Measurements from ENCODE around the gene CEP63. TPM values are rescaled to one million over a fixed set of nuclear protein-coding genes. Genes with fewer than 3 reads are reported as not detected.

The CEP63 gene
- total and polyA plus RNA-seq, 9 of the 15 experiments (the other 6 are each of a cell fraction or from before 2014, with no cell fraction given): 5.1 to 17.8 (median 10.6) TPM

- H3K4me1 ChIP-seq (replicated peaks in 1 of 2; ENCODE audit: control insufficient read depth in 2 of 2, insufficient read depth in 2 of 2, low read length in 2 of 2): peaks cover 4 to 18% of the 10 kb centered on the region in 2 experiments; a peak in 3 of 5 replicates
- no peak overlapping the region for H3K27ac ChIP-seq (ENCODE audit: extremely low read depth, low read depth, low read length)
- CTCF ChIA-PET (ENCODE audit: low intra/inter-chr PET ratio): no interaction called here
- H3K9ac ChIP-seq (ENCODE audit: insufficient read depth in 1 of 2, low read depth in 2 of 2, low read length in 2 of 2): no peak overlapping the region
- intact Hi-C loops (cut with micrococcal nuclease) (no loop called here), in situ Hi-C loops (cut with MboI) (loop anchor here (25.0 kb wide), 1 partner anchor 684 kb away; the partner anchor contains the start of gene SRPRB)
- DNase-seq (ENCODE audit: extremely low read depth in 1 of 4, low spot score in 3 of 4) (no peak), FAIRE-seq (no peak), ATAC-seq (no peak)
- no TSS peak for BruUV-seq (replicated peaks)
- H3K79me2 ChIP-seq (ENCODE audit: control insufficient read depth, insufficient read depth, low read length): peaks cover 14% of the 10 kb centered on the region
- no peaks in the 10 kb centered on the region for H3K9me1 ChIP-seq (ENCODE audit: control insufficient read depth, insufficient read depth, low read length)
- H4K20me1 ChIP-seq (replicated peaks; ENCODE audit: control insufficient read depth, insufficient read depth, low read length): no peaks in the 10 kb centered on the region
- no peak for TF ChIP-seq YY1 (IDR thresholded peaks at IDR 0.05; ENCODE audit: borderline replicate concordance in 1 of 3, control insufficient read depth in 1 of 3, extremely low read depth in 1 of 3, insufficient read depth in 3 of 3, insufficient read length in 1 of 3, insufficient replicate concordance in 2 of 3, low read depth in 1 of 3, low read length in 2 of 3)
- TF ChIP-seq GABPA (tag; conservative IDR thresholded peaks at IDR 0.05; ENCODE audit: low read depth): no peak
- no peak for TF ChIP-seq EP300 (IDR thresholded peaks at IDR 0.05; ENCODE audit: low read length)
- H3K9me3 ChIP-seq (replicated peaks; ENCODE audit: control insufficient read depth, insufficient read depth, low read depth, low read length): no peaks in the 10 kb centered on the region
- POLR2A ChIA-PET: interaction anchor here (0.8 kb wide), 1 partner anchor 11 kb away, joined by 3 read pairs; the partner anchor contains the start of genes ANAPC13 and CEP63
- H3K36me3 ChIP-seq (ENCODE audit: control insufficient read depth, insufficient read depth, low read length): 0 out of 3 replicates have a peak, but pooled peaks cover 3% of the 10 kb centered on the region
- H3K4me2 ChIP-seq (ENCODE audit: insufficient read depth, low read length): peak overlapping the region; percentile 29; the same call in 1 of the 2 replicates
- no peak overlapping the region for H2AFZ ChIP-seq (ENCODE audit: low read depth, low read length)
- H3K27me3 ChIP-seq (ENCODE audit: control insufficient read depth in 2 of 2, insufficient read depth in 2 of 2, low read length in 2 of 2): no peaks in the 10 kb centered on the region
- no peak overlapping the region for H3K4me3 ChIP-seq
These were observed 10.1 kb downstream of the CEP63 start for GRCh38 chr3:134495980-134496379.

DNA sequence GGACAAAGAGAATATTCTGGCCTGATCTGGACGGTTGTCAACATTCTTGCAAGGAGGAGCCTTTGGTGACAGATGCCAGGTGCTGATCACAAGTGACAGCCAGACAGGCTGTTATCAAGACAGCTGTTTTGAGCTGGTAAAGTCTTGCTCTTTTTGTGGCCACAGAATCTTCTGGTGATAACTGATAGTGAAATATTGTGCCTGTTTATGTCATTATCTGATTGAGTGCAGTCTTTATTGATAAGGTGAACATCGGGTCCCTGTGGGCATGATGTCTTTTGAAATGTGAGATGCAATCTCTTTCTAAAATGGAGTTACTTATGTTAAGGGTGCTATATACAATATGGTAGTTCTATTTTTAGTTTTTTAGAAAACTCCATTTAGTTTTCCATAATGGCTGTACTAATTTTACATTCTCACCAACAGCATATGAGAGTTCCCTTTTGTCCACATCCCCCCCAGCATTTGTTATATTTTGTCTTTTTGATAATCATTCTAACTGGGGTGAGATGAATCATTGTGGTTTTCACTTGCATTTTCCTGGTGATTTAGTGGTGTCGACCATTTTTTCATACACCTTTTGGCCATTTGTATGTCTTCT, 10.7 kb downstream of the CEP63 start:
- BruUV-seq (replicated peaks): no TSS peak
- peak; percentile 80 for ATAC-seq
- in situ Hi-C loops (cut with MboI): loop anchor here (25.0 kb wide), 1 partner anchor 684 kb away; the partner anchor contains the start of gene SRPRB
- TF ChIP-seq KLF13 (tag; IDR thresholded peaks at IDR 0.05; ENCODE audit: borderline replicate concordance, low read depth) (no peak), CREM (IDR thresholded peaks at IDR 0.05; ENCODE audit: low read depth) (peak; percentile 34; the same call in 1 of the 2 replicates), SRSF3 (IDR thresholded peaks at IDR 0.05; ENCODE audit: insufficient read depth, low read length) (no peak), RFX1 (IDR thresholded peaks at IDR 0.05) (no peak)

More for the DNA sequence above, 10.7 kb downstream of the CEP63 start:
- DNase-seq (ENCODE audit: extremely low read depth in 1 of 4, low spot score in 3 of 4): peak; percentile 59 to 78 (median 71)
- Histone ChIP-seq H3K36me3 (ENCODE audit: control insufficient read depth, insufficient read depth, low read length) (0 out of 3 replicates have a peak, but pooled peaks cover 3% of the 10 kb centered on the region), H3K27me3 (ENCODE audit: control insufficient read depth in 2 of 2, insufficient read depth in 2 of 2, low read length in 2 of 2) (no peaks in the 10 kb centered on the region), H3K9me3 (replicated peaks; ENCODE audit: control insufficient read depth, insufficient read depth, low read depth, low read length) (no peaks in the 10 kb centered on the region), H3K9ac (ENCODE audit: insufficient read depth in 1 of 2, low read depth in 2 of 2, low read length in 2 of 2) (no peak overlapping the region), H3K4me2 (ENCODE audit: insufficient read depth, low read length) (no peak overlapping the region), H3K4me1 (replicated peaks in 1 of 2; ENCODE audit: control insufficient read depth in 2 of 2, insufficient read depth in 2 of 2, low read length in 2 of 2) (peaks cover 4 to 17% of the 10 kb centered on the region in 2 experiments; a peak in 3 of 5 replicates), H4K20me1 (replicated peaks; ENCODE audit: control insufficient read depth, insufficient read depth, low read length) (no peaks in the 10 kb centered on the region), H2AFZ (ENCODE audit: low read depth, low read length) (no peak overlapping the region), H3K9me1 (ENCODE audit: control insufficient read depth, insufficient read depth, low read length) (no peaks in the 10 kb centered on the region), H3K27ac (ENCODE audit: extremely low read depth, low read depth, low read length) (peak overlapping the region; percentile 28; the same call in 1 of the 3 replicates), H3K79me2 (ENCODE audit: control insufficient read depth, insufficient read depth, low read length) (peaks cover 9% of the 10 kb centered on the region), H3K4me3 (no peak overlapping the region)
- FAIRE-seq: peak; percentile 93
- ChIA-PET CTCF (ENCODE audit: low intra/inter-chr PET ratio) (no interaction called here), POLR2A (interaction anchor here (0.8 kb wide), 1 partner anchor 11 kb away, joined by 3 read pairs; the partner anchor contains the start of genes ANAPC13 and CEP63)
- intact Hi-C loops (cut with micrococcal nuclease): no loop called here
- 3% methylated on average over 3 of the region's 3 CpGs for WGBS (ENCODE audit: insufficient coverage, low coverage, missing lambda C conversion rate)
